HepG2 (cell line): ENCODE results near the gene PDGFRB. TPM values are rescaled to one million over a fixed set of nuclear protein-coding genes. Genes with fewer than 3 reads are reported as not detected.

Source experiments
- ATAC-seq: fragments of 200-7000 bp; cut with Tn5 transposase; 3 replicates; pipeline ENCODE4 v1.9.1; 2020; ENCODE audit warnings: mild to moderate bottlenecking, moderate library complexity
- BruUV-seq: library from RNA; stranded (reverse); fragments of 400-500 nt; replicated peaks from 2 replicates; lab custom pipeline; 2021; lab: Mats Ljungman, UMichigan
- CTCF ChIA-PET: fragments of 300-600 bp; formaldehyde crosslinking; extraction: SDS; loops from one replicate; lab custom pipeline; 2021; ENCODE audit warnings: low total read pairs, inconsistent platforms, low intra/inter-chr PET ratio; lab: Yijun Ruan, JAX
- POLR2A ChIA-PET: fragments of 350-600 bp; sonication (Branson Sonifier 250); formaldehyde crosslinking; loops from one replicate; lab custom pipeline; 2020; ENCODE audit warnings: antibody characterized with exemption, inconsistent platforms; lab: Yijun Ruan, JAX
- DNase-seq: peaks from one replicate; pipeline ENCODE4 v3.0.0-alpha.2; 2015; ENCODE audit warnings: low spot score
- FAIRE-seq: peaks from 3 replicates; lab custom pipeline; 2011; peaks lifted over from hg19 to GRCh38; lab: Jason Lieb, UNC
- H2AFZ ChIP-seq: one replicate; pipeline ENCODE4 v1.6.1; 2011; ENCODE audit warnings: low read length, inconsistent platforms
- H3K27ac ChIP-seq: fragments of 300-600 bp; 3 replicates; pipeline ENCODE4 v1.8.0; 2011; ENCODE audit warnings: mixed run types, mild to moderate bottlenecking, mixed read lengths, low read length, inconsistent platforms; ENCODE audit not compliant: insufficient read depth; ENCODE audit errors: extremely low read length
- H3K27me3 ChIP-seq, 2 experiments: fragments of 200-600 bp in 1 of 2; 2 replicates in 1 of 2; 3 replicates in 1 of 2; pipeline versions ENCODE4 v1.6.0 to v1.8.0; 2011; ENCODE audit warnings: low read length in 2 of 2, mild to moderate bottlenecking in 2 of 2, moderate library complexity in 2 of 2, inconsistent platforms in 1 of 2; ENCODE audit not compliant: insufficient read depth in 2 of 2, control insufficient read depth in 1 of 2
- H3K36me3 ChIP-seq, 2 experiments: fragments of 200-600 bp in 1 of 2; replicated peaks in 1 of 2; 2 replicates in 1 of 2; 3 replicates in 1 of 2; pipeline versions ENCODE4 v1.5.1 to v1.8.0; 2011; ENCODE audit warnings: low read length in 2 of 2, inconsistent platforms in 1 of 2; ENCODE audit not compliant: insufficient read depth in 2 of 2, control insufficient read depth in 1 of 2
- H3K4me1 ChIP-seq: 2 replicates; pipeline ENCODE4 v1.5.1; 2012; ENCODE audit warnings: low read length, inconsistent platforms; ENCODE audit not compliant: insufficient read depth
- H3K4me2 ChIP-seq: 2 replicates; pipeline ENCODE4 v1.6.0; 2011; ENCODE audit warnings: low read depth, low read length, inconsistent platforms
- H3K4me3 ChIP-seq, 3 experiments: fragments of 200-600 bp in 1 of 3; sonication (generic), shearing (Covaris generic) in 1 of 3; replicated peaks in 1 of 3; 2 replicates each; pipeline ENCODE4 v1.5.1; 2011 to 2016; ENCODE audit warnings: low read length in 3 of 3, inconsistent platforms in 2 of 3, low read depth in 2 of 3, mild to moderate bottlenecking in 2 of 3, control low read depth in 1 of 3, mixed read lengths in 1 of 3; ENCODE audit not compliant: insufficient read depth in 1 of 3
- H3K79me2 ChIP-seq: one replicate; pipeline ENCODE4 v1.6.1; 2011; ENCODE audit warnings: low read length, inconsistent platforms; ENCODE audit not compliant: insufficient read depth
- H3K9ac ChIP-seq: 2 replicates; pipeline ENCODE4 v1.6.0; 2011; ENCODE audit warnings: mild to moderate bottlenecking, low read depth, low read length, inconsistent platforms; ENCODE audit not compliant: insufficient read depth
- H3K9me3 ChIP-seq: 2 replicates; pipeline ENCODE4 v1.5.1; 2012; ENCODE audit warnings: mild to moderate bottlenecking, low read length
- H4K20me1 ChIP-seq: 2 replicates; pipeline ENCODE4 v1.6.0; 2011; ENCODE audit warnings: inconsistent platforms, mild to moderate bottlenecking, low read length, moderate library complexity; ENCODE audit not compliant: insufficient read depth
- CTCF ChIP-seq: sonication (generic); formaldehyde crosslinking; IDR thresholded peaks from 2 replicates; pipeline ENCODE4 v1.5.0; 2020; ENCODE audit warnings: mild to moderate bottlenecking, missing genetic modification reagents, moderate library complexity
- KDM5A ChIP-seq: fragments of 200-600 bp; sonication (generic); IDR thresholded peaks from 2 replicates; pipeline ENCODE4 v1.7.0; 2018; ENCODE audit warnings: antibody characterized with exemption, mild to moderate bottlenecking, low read length, borderline replicate concordance
- NPAS2 ChIP-seq: sonication (generic); formaldehyde crosslinking; IDR thresholded peaks from 2 replicates; pipeline ENCODE4 v1.8.0; 2022; ENCODE audit warnings: mild to moderate bottlenecking, missing genetic modification reagents, borderline replicate concordance
- RAD21 ChIP-seq: fragments of 450-650 bp; formaldehyde crosslinking; IDR thresholded peaks from 2 replicates; pipeline ENCODE4 v1.5.0; 2020; ENCODE audit warnings: mild to moderate bottlenecking
- STAG1 ChIP-seq: sonication (generic); formaldehyde crosslinking; IDR thresholded peaks from 2 replicates; pipeline ENCODE4 v1.4.0; 2020; ENCODE audit warnings: missing genetic modification reagents
- ZMYM3 ChIP-seq: sonication (generic); formaldehyde crosslinking; IDR thresholded peaks from 2 replicates; pipeline ENCODE4 v1.5.1; 2020; ENCODE audit warnings: mild to moderate bottlenecking, missing genetic modification reagents
- ZNF354B ChIP-seq: sonication (generic); formaldehyde crosslinking; IDR thresholded peaks from 2 replicates; pipeline ENCODE4 v1.8.0; 2022; ENCODE audit warnings: mild to moderate bottlenecking, missing genetic modification reagents
- ZNF451 ChIP-seq: sonication (generic); formaldehyde crosslinking; IDR thresholded peaks from 2 replicates; pipeline ENCODE4 v1.5.0; 2020; ENCODE audit warnings: mild to moderate bottlenecking, missing genetic modification reagents
- ZNF768 ChIP-seq: sonication (generic); formaldehyde crosslinking; IDR thresholded peaks from 2 replicates; pipeline ENCODE4 v1.4.0; 2020; ENCODE audit warnings: missing genetic modification reagents
- WGBS: methylation state at CpG from one replicate; pipeline ENCODE4 v1.1.6; 2017; ENCODE audit warnings: low lambda C conversion rate; 5-methylcytosine and 5-hydroxymethylcytosine counted together
- in situ Hi-C: cut with HindIII; loops from 2 replicates; pipeline ENCODE4 v1.10.0; 2017; ENCODE audit warnings: low pct_unique_long_range_greater_than_20kb; ENCODE audit not compliant: extremely low pct_ligation_motif_present
- intact Hi-C: fragments of 100-400 bp; cut with micrococcal nuclease; formaldehyde crosslinking; loops from one replicate; pipeline ENCODE4 v1.10.0; 2022; ENCODE audit not compliant: unreplicated experiment
- polyA plus RNA-seq, 8 experiments: library from polyadenylated mRNA; depleted of rRNA in 3 of 8; stranded (reverse) in 7 of 8; unstranded in 1 of 8; fragments of >200 nt; fragmentation: Illumina TruSeq in 4 of 8; extraction: Trizol in 4 of 8; gene quantifications; 2 replicates each; pipeline versions ENCODE4 v1.2.1 to v1.2.3, GENCODE V29; 2011 to 2016; ENCODE audit warnings: low read depth in 4 of 8, missing spikeins in 1 of 8, mixed read lengths in 1 of 8; ENCODE audit not compliant: insufficient read depth in 1 of 8
- total RNA-seq, 5 experiments: library from RNA; depleted of rRNA; stranded (reverse); fragments of >200 nt; fragmentation: Illumina TruSeq; extraction: Trizol; gene quantifications; 2 replicates each; pipeline ENCODE4 v1.2.3, GENCODE V29; 2016; ENCODE audit warnings: low read depth in 1 of 5
- TF ChIP-seq, protein P1 (sequence below): sonication (generic); formaldehyde crosslinking; IDR thresholded peaks from 2 replicates; pipeline ENCODE4 v1.8.0; 2022; ENCODE audit warnings: mild to moderate bottlenecking, missing genetic modification reagents

Gene PDGFRB
- total and polyA plus RNA-seq, 2 of the 13 experiments (the other 11 are each of a cell fraction or from before 2014, with no cell fraction given): 4.0 to 21.0 TPM

GRCh38 chr5:150070821-150071220 lies 84.8 kb downstream of the PDGFRB start:
- no peak for FAIRE-seq
- intact Hi-C loops (no loop called here), in situ Hi-C loops (no loop called here)

GRCh38 chr5:150069672-150070627 lies 85.7 kb downstream of the PDGFRB start:
- FAIRE-seq (no peak), DNase-seq (peak; percentile 21)
- intact Hi-C loops: no loop called here

More at GRCh38 chr5:150070821-150071220, 84.8 kb downstream of the PDGFRB start:
- Histone ChIP-seq H4K20me1 (no peaks in the 10 kb centered on the region), H3K9ac (no peak overlapping the region), H2AFZ (no peak overlapping the region), H3K27ac (no peak overlapping the region), H3K36me3 (no peaks in the 10 kb centered on the region), H3K4me3 (no peak overlapping the region), H3K27me3 (peaks cover 5 to 32% of the 10 kb centered on the region in 2 experiments; a peak in 4 of 5 replicates), H3K79me2 (no peaks in the 10 kb centered on the region), H3K4me1 (peaks cover 6% of the 10 kb centered on the region; the same call in 1 of the 2 replicates), H3K9me3 (no peaks in the 10 kb centered on the region), H3K4me2 (no peak overlapping the region)
- no TSS peak for BruUV-seq
- 0 out of 2 replicates have a peak, but pooled peaks have one; percentile 30 for TF ChIP-seq ZMYM3 (CRISPR knock-in tag)
- no peak for TF ChIP-seq NPAS2 (CRISPR knock-in tag)
- peak; percentile 72; the same call in 1 of the 2 replicates for TF ChIP-seq ZNF768 (CRISPR knock-in tag)
- DNase-seq (no peak), ATAC-seq (no peak)
- 54% methylated on average over 3 of the region's 3 CpGs for WGBS
- POLR2A ChIA-PET: no interaction called here
- CTCF ChIA-PET: no interaction called here

More at GRCh38 chr5:150069672-150070627, 85.7 kb downstream of the PDGFRB start:
- H3K9ac ChIP-seq: no peak overlapping the region
- in situ Hi-C loops: no loop called here
- 16% methylated on average over 10 of the region's 25 CpGs for WGBS
- ChIA-PET CTCF (no interaction called here), POLR2A (no interaction called here)
- peaks cover 6% of the 10 kb centered on the region; the same call in 1 of the 2 replicates for H3K4me1 ChIP-seq
- H3K79me2 ChIP-seq: no peaks in the 10 kb centered on the region
- no peak overlapping the region for H3K27ac ChIP-seq
- H4K20me1 ChIP-seq: no peaks in the 10 kb centered on the region
- TF ChIP-seq CTCF (CRISPR knock-in tag) (peak; percentile 57), RAD21 (peak; percentile 38; the same call in 1 of the 2 replicates), STAG1 (CRISPR knock-in tag) (peak; percentile 58), ZNF354B (no peak), ZNF451 (CRISPR knock-in tag) (0 out of 2 replicates have a peak, but pooled peaks have one; percentile 41), KDM5A (no peak)
- TF ChIP-seq, protein P1, sequence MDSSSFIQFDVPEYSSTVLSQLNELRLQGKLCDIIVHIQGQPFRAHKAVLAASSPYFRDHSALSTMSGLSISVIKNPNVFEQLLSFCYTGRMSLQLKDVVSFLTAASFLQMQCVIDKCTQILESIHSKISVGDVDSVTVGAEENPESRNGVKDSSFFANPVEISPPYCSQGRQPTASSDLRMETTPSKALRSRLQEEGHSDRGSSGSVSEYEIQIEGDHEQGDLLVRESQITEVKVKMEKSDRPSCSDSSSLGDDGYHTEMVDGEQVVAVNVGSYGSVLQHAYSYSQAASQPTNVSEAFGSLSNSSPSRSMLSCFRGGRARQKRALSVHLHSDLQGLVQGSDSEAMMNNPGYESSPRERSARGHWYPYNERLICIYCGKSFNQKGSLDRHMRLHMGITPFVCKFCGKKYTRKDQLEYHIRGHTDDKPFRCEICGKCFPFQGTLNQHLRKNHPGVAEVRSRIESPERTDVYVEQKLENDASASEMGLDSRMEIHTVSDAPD (CRISPR knock-in tag): no peak
- peak; percentile 87 for ATAC-seq
- no peaks in the 10 kb centered on the region for H3K9me3 ChIP-seq
- no peak overlapping the region for H2AFZ ChIP-seq
- BruUV-seq: no TSS peak
- H3K4me2 ChIP-seq: no peak overlapping the region
- no peak overlapping the region for H3K4me3 ChIP-seq
- H3K27me3 ChIP-seq: peaks cover 4 to 33% of the 10 kb centered on the region in 2 experiments; a peak in 4 of 5 replicates
- no peaks in the 10 kb centered on the region for H3K36me3 ChIP-seq
